HT-29 (cell line): Measurements from ENCODE around the gene PNMA6E. TPM values are rescaled to one million over a fixed set of nuclear protein-coding genes. Genes with fewer than 3 reads are reported as not detected.

Experiments
- DNase-seq: peaks from one replicate; pipeline ENCODE4 v3.0.0-alpha.2; 2015; ENCODE audit warnings: low spot score
- total RNA-seq: library from RNA; depleted of rRNA; stranded (reverse); fragments of >200 nt; shearing (Covaris generic); gene quantifications from 2 replicates; pipeline ENCODE4 v1.2.3, GENCODE V29; 2014

The PNMA6E gene
- total RNA-seq, 1 experiment from 2014 or later = not detected

DNA sequence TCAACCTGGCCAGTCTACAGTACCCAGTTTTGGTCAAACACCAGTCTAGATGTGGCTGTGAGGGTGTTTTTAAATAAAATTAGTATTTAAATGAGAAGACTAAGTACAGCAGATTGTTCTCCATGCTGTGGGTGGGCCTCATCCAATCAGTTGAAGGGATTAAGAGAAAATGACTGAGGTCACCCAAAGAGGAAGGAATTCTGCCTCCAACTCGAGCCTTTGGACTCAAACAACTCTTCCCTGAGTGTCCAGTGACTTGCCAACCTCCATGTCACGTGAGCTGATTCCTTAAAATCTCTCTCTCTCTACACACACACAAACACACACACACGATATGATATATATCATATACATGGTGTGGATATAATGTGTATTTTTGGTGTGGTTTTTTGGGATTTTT is 34.7 kb upstream of the PNMA6E start:
- no peak for DNase-seq

DNA sequence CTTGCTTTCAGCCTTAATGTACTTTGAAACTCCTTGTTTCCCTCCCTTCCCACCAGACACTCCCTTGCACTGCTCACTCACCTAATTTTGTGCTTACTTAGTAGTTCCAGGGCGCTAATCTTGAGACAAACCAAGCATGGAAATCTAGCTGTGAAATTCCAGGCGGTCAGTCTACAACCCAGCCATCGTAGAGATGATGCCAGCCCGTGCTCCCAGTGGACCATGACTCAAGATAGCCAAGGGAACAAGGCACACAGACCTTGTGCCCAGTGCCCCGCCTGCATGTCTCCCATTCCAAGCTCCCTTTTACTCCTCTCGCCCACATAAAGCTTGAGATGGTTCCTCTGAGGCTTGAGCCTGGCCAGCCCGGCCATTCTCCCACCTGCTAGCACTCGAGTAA is 33.7 kb upstream of the PNMA6E start:
- DNase-seq = no peak

DNA sequence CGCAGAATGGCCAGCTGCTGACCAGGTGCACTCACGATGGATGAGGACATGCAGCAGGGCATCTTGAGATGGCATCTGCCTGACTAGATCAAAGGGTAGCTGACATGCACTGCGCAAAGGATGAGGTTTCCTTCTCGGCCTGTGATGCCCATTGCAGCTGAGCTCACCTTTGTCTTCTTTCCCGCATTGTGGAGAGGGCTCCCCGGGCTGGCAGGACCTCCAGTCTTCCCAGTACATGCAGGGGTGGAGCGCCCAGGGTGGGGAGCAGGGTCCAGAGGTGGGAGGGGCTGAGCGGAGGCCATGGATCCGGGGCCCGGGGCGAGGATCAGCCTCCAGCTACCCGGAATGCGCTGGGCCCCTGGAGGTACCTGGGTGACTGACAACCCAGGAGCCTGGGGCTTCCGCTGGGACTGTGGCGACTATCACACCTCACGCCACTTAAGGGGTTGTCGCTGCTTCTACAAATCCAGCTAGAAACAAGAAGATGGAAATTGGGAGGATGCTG is 32.7 kb upstream of the PNMA6E start:
- no peak for DNase-seq

DNA sequence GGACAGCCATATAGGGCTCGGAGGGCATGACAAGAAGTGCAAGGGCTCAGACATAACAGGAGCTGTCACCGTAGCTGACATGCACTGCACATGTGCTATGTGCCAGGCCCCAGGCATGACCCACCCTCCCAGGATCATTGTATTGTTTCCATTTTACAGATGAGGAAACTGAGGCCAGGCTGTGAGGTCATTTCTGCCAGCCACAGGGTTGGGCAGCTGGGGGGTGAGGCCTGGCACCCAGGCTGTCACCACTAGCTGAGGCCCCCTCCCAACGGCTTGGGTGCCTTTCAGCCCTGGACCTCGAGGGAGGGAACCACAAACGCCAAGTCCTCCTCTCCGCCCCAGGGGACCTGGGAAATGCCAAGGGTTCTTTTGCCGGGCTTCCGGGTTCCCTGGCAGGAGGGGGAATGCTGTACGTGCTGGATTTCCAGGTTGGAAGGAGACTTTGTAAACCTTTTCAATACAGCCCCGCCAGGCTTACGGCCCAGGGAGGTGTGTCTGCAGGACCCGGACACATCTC is 32.1 kb upstream of the PNMA6E start:
- DNase-seq = no peak

DNA sequence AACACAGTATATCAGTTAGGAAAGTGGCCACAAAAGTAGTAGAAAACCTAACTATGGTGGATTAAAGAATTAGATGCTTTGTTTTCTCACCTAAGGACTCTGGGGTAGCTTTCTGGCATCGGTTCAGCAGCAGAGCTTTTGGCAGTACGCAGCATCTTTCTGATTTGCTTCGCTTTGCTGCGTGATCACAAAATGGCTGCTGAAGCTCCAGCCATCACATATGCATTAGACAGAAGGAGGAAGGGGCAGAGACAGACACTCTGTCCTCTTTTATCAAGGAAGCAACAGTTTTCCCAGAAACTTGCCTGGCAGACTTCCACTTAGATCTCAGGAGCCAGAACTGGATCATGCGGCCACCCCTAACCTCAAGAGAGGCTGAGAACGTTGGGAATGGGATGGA is 29.6 kb upstream of the PNMA6E start:
- DNase-seq = no peak

DNA sequence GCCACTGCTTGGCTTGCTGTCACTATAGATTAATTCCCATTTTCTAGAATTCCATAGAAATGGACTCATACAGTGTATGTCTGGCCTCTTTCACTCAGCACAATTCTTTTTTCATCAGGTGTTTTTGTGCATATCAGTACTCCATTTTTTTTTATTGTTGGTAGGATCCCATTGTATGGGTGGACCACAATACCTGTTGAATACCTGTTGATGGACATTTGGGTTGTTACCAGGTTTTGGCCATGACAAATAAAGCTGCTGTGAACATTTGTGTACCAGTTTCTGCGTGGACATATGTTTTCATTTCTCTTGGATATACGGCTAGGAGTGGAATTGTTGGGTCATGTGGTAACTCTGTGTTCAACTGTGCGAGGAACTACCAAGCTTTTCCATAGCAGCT is 25.1 kb upstream of the PNMA6E start:
- no peak for DNase-seq

DNA sequence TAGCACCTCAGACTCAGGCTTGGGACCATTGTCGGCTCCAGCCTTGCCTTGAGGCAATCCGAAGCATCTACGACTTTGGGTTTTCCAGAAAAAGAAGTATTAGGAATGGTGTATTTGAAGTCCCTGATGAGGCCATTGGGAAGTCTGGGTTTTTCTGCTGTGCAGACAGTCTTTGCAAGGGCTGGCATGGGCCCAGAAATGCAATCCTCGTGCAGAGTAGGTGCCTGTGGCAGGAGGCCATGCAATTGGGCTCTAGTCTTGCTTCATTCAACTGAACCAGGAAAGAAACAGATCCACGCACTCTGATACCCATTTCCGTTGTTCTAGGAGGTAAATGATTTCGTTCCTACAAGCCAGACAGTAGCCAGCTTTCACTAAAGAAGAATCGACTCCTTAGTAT is 22.5 kb upstream of the PNMA6E start:
- no peak for DNase-seq

DNA sequence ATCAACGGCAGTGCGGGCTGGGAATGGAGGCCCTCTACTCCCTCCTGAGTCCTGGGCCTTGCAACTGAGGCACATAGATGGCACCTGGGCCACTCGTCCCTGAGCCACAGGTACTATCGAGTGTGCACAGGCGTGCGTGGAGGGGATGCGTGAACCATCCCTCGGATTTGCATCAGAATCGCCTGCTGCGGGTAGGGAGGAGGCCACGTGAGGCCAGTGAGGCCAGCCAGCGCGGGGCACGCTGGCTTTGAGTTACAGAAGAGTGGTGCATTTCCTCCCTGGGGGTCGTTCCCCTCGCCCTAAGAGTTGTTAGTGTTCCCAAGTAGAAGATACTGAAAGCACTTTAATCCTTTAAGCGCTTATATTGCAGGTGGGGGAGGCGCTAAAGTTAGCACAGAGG is 20.7 kb upstream of the PNMA6E start:
- DNase-seq = no peak

DNA sequence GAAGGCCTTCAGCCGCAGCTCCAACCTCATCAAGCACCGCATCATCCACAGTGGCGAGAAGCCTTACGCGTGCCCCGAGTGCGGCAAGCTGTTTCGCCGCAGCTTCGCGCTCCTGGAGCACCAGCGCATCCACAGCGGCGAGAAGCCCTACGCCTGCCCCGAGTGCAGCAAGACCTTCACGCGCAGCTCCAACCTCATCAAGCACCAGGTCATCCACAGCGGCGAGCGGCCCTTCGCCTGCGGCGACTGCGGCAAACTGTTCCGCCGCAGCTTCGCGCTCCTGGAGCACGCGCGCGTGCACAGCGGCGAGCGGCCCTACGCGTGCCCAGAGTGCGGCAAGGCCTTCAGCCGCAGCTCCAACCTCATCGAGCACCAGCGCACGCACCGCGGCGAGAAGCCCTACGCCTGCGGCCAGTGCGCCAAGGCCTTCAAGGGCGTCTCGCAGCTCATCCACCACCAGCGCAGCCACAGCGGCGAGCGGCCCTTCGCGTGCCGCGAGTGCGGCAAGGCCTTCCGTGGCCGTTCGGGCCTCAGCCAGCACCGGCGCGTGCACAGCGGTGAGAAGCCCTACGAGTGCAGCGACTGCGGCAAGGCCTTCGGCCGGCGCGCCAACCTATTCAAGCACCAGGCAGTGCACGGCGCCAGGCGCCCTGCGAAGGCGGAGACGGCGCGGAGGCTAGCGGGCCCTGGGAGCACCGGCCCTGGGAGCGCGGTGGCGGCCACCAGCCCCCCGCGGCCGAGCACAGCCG is 19.9 kb upstream of the PNMA6E start:
- no peak for DNase-seq

DNA sequence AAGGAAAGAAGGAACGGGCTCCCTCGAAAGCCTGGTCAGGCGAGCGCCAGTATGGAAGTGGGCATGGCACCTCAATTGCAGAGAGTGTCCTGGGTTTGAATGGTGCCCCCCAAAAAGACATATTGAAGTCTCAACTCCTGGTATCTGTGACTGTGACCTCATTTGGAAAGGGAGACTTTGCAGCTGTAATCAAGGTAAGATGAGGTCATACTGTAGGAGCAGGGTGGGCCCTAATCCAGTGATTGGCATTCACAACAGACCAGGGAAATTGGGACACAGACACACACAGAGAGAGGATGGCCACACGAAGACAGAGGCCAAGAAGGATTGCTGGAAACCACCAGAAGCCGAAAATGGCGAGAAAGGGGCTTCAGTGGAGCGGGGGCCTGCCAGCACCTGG is 16.5 kb upstream of the PNMA6E start:
- DNase-seq = no peak

DNA sequence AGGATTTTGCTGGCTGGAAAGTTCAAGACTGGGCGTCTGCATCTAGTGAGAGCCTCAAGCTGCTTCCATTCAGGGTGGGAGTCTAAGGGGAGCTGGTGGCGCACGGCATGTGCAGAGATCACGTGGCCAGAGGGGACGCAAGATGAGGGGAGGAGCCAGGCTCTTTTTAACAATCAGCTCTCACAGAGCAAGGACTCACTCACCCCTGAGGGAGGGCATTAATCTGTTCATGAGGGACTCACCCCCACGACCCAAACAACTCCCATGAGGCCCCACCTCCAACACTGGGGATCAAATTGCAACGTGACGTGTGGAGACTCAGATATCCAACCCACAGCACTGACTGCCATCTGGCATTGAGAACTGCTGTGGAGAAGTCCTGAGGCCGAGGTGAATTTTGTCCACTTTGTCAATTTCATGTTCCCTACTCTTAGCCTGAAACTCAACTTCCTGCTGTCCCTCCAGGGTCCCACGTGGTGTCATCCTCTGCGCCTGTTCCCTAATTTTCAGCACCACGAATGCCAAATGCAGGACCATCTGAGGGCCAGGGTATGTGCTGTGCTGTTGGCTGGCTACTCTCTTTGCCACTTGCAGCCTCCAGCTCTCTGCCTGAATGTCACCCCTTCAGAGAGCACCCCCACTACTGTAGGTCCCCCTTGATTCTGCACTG is 15.8 kb upstream of the PNMA6E start:
- no peak for DNase-seq

DNA sequence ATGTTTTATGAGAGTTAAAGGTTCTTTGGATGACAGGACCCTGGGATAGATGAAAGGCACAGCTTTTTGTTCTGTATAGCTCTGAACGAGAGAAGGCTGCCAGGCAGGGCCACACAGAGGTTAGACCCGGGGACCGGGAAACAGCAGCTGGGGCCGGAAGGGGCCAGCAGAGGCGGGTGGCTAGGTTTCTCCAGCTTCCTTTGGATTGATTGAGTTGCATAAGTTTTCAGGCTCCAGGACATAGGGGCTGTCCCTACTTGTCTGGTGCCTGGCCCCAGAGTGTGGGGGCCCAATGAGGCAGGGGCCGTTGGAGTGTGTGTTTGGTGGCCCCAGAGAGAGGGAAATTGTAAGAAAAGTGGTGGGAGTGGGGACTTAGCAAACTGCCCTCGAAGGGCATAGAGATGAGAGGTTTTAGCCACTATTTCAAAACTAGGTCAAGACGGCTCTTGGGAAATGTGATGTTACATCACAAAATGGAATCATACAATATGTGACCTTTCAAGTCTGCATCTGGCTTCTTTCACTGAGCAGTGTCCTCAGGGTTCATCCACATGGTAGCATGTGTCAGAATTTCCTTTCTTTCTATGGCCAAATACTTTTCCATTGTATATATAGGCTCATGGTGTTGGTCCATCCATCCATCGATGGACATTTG is 13.8 kb upstream of the PNMA6E start:
- DNase-seq = no peak

DNA sequence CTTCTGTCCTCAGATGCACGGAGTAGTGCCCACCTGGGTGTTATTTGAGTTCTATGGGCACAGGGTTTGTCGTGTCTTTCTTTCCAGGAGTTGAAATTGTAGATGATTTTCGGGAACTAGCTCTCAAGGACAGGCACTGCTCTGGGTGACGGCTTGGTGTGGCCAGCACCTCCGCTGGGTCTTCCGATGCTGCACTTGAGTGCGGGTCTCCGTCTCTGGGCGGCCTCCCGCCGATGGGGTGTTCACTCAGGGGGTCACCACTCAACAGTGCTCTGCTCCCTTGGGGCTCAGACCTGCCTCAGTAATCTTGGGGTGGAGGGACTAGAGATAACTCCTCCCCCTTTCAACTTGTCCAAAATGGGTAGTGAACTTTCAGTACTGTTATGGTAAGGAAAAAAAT is 12.6 kb upstream of the PNMA6E start:
- DNase-seq = no peak

DNA sequence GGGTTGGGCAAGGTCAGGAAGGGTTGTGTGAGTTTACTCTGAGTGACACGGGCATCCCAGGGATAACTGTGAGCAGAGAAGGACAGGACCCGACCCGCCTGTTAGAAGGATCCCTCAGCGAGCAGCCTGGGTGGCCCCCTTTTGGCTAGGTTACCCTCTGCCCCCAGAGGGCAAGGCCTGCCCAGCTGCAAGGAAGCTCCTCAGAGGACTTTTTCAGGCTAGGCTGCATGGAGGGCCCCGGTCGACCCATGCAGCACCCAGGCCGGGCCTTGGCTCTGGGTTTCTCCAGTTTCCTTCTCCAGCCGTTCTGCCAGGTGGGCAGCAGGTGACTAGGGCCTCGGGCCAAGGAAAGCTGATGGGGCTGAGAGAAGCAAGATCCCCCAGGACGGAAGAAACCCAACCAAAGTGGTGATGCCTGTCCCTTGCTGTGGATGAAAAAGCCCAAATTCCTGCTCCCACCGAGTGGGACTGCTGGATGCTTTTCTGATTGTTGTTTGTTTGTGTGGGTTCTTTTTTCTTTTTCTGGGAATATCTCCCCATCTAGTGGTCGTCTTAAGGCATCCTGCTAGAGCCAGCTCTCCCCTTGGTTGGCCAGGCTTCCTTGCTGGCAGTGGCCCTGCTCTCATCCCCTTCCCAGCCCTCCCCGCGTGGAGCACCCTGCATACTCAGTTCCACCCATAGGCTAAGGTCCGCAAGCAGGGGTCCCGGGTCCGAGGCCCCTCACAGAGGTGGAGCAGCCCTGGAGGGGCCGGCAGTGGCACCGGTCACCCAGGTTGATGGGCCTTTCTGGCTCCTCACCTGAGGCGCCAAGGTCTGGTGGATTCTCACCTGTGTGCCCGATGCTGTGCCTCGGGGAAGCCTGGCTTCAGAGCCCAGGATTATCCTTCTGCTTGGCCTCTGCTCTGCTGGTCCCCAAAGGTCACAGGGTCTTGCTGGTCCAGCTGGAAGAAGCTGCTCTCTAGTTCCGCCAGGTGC is 11.9 kb upstream of the PNMA6E start:
- peak; percentile 6 for DNase-seq

DNA sequence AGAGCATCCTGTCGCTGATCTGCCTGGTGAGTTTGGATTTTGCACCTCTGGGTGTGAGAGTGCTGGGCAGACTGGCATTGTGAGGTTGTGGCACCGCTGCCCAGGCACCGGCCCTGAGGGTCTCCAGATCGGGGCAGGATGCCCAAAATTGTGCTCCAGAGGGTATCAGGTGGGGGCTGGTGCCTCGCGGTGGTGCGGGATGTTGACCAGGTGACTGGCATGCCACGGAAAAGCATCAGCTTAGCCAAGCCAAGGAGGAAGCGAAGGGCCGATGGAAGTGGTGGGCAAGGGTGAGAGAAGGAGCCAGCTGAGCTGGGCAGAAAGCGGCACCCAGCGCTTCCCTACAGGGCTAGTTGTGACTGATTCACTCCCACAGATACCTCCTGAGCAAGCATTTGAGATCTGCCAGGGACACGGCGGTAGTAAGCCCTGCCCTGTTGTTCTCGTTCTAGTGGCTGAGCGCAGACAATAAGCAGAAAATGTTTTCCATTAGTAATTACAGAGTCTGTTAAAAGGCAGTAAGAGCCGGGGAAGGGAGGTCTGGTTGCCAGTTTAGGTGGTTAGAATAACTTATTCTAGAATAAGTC is 10.9 kb upstream of the PNMA6E start:
- no peak for DNase-seq

DNA sequence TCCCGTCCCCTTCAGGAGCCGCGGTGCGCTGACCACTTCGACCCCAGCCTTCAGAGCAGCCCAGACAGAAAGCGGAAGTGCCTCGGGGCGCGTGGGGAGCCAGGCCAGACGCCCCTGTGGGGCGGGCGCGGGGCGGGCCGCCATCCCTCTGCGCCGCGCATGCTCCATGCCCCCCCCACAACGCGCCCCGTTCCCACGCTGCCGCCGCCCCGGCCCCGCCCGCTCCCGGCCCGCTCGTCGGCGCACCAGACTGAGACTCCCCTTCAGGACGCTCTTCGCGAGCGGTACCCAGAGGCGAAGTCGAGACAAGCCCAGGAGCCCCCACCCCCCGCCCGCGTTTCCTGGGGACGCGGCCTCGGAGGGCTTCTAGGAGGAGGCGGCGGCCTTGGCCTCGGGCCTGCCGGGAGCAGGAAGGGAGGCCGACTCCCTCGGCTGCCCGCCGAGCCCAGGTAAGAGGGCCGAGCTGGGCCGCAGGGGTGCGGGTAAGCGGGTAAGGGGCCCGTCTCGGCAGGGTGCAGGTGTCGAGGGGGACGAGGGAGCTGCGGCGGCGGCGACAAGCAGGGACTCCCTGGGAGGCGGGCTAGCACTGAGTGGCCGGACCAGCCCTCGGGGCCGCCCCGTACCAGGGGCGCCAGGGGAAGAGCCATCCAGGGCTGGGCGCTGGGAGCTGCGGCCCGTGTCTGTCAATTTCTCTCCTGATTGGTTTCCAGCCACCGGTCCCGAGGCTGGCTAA is 10.3 kb upstream of the PNMA6E start, which contains the start of gene ZFP92:
Gene ZFP92 (plus strand): TSS at position 218 of the 733 bp plus-strand sequence. CDS start 6,851 bp downstream, outside the sequence.
- DNase-seq = no peak

DNA sequence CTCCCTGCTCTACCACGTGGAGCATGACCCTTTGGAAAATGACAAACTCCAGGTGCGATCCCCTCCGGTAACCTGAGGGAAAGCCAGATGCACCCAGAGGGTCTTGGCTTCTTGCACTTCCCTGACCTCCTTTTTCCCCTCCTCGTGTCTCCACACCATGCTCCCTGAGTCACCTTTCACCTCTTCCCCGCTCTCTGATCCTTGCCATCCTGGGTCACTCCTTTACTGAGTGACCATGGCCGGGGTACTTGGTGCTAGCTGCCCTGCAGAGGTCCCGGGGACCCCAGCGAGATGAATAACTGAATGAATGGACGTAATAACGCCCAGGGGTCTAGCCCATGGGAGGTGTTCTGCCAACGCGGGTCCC is 9.7 kb upstream of the PNMA6E start:
- no peak for DNase-seq

DNA sequence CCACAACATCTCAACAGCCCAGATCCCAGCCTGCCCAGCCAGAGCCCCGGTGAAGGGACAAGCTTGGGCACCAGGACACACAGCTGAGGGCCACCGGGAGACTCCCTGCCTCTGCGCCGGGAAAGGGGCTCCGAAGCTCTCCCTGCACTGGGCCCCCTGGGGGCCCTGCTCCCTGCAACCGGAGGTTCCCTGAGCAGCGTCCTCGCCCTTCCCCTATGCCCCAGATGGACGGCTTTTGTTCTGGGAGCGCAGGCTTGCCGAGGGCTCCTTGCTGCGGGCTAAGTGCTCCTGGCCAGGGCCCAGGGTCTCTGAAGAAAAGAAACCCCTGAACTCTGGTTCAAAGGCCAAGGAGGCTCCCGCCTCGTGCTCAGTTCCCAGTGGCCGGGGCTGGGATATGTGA is 9.2 kb upstream of the PNMA6E start:
- DNase-seq = no peak

DNA sequence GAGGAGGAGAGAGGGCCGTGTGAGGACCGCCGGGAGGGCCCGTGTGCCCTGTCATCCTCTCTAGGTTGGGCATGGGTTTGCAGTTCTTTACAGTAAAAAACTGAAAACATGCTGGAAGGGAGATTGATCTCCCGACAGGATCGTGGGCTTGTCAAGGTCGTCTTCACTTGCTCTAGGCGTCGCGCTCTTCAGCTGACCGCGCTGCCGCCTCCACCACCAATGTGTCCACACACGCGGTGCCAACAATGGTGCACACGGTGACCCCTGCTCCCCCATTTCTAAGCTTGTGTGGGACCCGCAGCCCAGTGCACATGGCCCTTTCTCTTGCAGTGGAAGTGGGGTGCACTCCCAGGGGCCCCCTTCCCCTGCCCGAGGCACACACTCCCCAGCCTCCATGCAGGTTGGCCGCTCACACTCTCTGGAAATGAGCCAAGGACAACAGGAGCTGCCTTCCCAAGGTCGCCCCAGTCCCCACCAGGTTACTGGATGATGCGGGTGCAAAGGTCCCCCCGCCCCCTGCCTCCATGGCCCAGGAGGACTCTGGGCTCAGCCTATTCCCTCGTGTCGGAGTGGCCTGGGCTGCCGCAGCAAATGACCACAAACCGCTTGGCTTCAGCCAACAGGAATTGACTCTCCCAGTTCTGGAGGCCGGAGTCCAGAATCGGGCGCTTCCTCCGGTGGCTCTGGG is 8.4 kb upstream of the PNMA6E start:
- no peak for DNase-seq
